Medulla oblongata (tissue), 1 donor: Measurements from ENCODE around the gene RXFP1.

Source experiments
- DNase-seq: peaks from one replicate; pipeline ENCODE4 v3.0.0-alpha.2; 2015; ENCODE audit errors: extremely low spot score

Gene RXFP1

GRCh38 chr4:158671915-158672806, 150.5 kb downstream of the RXFP1 start, which contains the start of gene ETFDH:
Gene ETFDH, plus strand, starts transcription at chr4:158672296. Its CDS starts 161 bp downstream, at chr4:158672457.
- peak; percentile 99 for DNase-seq

DNA sequence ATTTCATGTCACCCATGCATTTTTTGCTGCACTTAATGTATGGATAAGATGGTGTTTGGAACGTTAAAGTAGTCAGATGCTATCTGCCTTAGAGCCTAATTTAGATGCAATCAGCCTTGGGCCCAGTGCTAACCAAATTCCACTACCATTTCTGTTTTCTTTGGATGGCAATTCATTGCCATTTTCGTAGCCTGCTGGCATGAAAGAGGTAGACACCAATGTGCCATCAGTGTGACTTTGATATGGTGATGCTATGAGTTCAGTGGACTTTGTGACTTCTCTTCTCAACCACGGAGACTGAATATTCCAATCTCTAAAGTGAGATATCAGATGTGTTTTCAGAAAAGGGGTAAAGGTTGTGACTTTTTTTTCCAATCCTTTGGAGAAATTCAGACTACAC, 152.0 kb downstream of the RXFP1 start:
- DNase-seq = no peak

GRCh38 chr4:158676076-158676475, 154.4 kb downstream of the RXFP1 start:
- no peak for DNase-seq

DNA sequence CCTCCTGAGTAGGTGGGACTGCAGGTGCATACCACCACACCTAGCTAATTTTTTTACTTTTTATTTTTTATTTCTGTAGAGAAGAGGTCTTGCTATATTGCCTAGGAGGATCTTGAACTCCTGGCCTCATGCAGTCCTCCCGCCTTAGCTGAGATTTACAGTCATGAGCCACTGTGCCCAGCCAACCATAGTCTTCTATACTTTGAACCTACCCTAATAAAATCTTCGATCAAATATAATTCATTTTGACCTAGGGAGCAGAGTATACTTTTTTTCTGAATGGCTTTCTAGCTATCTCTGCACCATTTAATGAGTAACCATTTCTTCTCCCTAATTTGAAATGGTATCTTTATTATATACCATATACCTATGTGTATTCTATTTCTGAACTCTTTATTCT, 157.1 kb downstream of the RXFP1 start:
- no peak for DNase-seq

GRCh38 chr4:158681629-158682028, 159.9 kb downstream of the RXFP1 start:
- no peak for DNase-seq

DNA sequence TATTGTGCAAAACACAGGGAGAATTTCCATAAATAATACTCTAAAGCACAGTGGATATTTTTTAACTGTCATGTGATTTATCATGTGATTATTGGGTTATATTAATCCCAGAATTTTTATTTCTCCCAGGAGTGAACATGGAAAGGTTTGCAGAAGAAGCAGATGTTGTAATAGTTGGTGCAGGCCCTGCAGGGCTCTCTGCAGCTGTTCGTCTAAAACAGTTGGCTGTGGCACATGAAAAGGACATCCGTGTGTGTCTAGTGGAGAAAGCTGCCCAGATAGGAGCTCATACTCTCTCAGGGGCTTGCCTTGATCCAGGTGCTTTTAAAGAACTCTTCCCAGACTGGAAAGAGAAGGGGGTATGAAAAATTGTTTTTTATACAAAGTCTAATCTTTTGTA, 160.4 kb downstream of the RXFP1 start:
- no peak for DNase-seq

DNA sequence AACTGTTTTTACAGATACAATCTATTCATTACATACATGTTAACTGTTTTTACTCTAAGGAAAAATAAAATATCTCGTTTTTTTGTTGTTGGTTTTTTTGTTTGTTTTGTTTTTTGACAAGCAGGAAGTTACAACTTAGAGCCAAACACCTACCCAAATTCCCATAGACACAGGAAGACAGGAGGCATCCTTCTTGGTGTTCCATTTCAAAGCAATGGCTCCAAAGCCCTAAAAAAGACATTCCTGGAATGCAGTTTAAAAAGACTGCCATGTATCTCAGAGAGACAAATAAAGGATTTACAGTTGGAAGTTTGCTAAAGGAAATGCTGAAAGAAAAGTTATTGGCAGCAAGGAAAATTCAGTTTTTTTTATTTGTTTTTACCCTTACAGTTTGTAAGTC, 167.1 kb downstream of the RXFP1 start:
- DNase-seq = no peak
